HL-60 (cell line): ENCODE measurements around the gene TMEM140.

Experiments used
- POLR2AphosphoS5 ChIP-seq: IDR thresholded peaks from 2 replicates; pipeline ENCODE4 v1.6.1; 2012; ENCODE audit warnings: low read depth
- TF ChIP-seq, protein P1 (sequence below): IDR thresholded peaks from one replicate; pipeline ENCODE4 v1.5.1; 2011; ENCODE audit warnings: low read length, control low read depth, inconsistent platforms; ENCODE audit not compliant: insufficient read depth
- TF ChIP-seq, protein P2 (sequence below): IDR thresholded peaks from 2 replicates; pipeline ENCODE4 v1.6.1; 2012; ENCODE audit warnings: low read depth; ENCODE audit not compliant: insufficient replicate concordance

DNA sequence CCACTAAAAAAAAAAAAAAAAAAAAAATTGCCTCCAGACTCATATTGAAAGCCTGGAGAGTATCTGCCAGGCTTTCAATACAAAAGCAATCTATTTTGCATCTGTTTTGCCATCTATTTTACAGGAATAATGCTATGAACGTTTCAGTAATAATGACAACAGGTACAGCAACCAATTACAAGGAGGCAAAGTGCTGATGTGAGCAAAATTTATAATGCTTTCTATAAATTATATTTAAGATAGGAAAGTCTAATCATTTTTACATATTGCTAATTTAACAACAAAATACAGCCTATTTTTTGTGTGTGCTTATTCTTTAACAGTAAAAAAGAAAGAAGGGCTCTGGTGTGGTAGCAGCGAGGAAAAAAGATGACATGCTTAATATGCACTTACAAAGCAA, 53.5 kb downstream of the TMEM140 start:
- TF ChIP-seq, protein P1, sequence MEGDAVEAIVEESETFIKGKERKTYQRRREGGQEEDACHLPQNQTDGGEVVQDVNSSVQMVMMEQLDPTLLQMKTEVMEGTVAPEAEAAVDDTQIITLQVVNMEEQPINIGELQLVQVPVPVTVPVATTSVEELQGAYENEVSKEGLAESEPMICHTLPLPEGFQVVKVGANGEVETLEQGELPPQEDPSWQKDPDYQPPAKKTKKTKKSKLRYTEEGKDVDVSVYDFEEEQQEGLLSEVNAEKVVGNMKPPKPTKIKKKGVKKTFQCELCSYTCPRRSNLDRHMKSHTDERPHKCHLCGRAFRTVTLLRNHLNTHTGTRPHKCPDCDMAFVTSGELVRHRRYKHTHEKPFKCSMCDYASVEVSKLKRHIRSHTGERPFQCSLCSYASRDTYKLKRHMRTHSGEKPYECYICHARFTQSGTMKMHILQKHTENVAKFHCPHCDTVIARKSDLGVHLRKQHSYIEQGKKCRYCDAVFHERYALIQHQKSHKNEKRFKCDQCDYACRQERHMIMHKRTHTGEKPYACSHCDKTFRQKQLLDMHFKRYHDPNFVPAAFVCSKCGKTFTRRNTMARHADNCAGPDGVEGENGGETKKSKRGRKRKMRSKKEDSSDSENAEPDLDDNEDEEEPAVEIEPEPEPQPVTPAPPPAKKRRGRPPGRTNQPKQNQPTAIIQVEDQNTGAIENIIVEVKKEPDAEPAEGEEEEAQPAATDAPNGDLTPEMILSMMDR: no peak
- no peak for TF ChIP-seq POLR2AphosphoS5
- TF ChIP-seq, protein P2, sequence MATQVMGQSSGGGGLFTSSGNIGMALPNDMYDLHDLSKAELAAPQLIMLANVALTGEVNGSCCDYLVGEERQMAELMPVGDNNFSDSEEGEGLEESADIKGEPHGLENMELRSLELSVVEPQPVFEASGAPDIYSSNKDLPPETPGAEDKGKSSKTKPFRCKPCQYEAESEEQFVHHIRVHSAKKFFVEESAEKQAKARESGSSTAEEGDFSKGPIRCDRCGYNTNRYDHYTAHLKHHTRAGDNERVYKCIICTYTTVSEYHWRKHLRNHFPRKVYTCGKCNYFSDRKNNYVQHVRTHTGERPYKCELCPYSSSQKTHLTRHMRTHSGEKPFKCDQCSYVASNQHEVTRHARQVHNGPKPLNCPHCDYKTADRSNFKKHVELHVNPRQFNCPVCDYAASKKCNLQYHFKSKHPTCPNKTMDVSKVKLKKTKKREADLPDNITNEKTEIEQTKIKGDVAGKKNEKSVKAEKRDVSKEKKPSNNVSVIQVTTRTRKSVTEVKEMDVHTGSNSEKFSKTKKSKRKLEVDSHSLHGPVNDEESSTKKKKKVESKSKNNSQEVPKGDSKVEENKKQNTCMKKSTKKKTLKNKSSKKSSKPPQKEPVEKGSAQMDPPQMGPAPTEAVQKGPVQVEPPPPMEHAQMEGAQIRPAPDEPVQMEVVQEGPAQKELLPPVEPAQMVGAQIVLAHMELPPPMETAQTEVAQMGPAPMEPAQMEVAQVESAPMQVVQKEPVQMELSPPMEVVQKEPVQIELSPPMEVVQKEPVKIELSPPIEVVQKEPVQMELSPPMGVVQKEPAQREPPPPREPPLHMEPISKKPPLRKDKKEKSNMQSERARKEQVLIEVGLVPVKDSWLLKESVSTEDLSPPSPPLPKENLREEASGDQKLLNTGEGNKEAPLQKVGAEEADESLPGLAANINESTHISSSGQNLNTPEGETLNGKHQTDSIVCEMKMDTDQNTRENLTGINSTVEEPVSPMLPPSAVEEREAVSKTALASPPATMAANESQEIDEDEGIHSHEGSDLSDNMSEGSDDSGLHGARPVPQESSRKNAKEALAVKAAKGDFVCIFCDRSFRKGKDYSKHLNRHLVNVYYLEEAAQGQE: no peak
